Testis (tissue), 2 donors: ENCODE data around the gene LIMS2.

Source experiments
- POLR2A ChIP-seq: fragments of 450-650 bp; IDR thresholded peaks from one replicate; pipeline ENCODE4 v1.6.1; 2017; ENCODE audit warnings: antibody characterized with exemption, mild to moderate bottlenecking, moderate library complexity
- TF ChIP-seq, protein P1 (sequence below), 3 experiments: fragments of 450-650 bp in 2 of 3; fragments of 200-600 bp in 1 of 3; sonication (generic) in 1 of 3; IDR thresholded peaks; one replicate each; pipeline ENCODE4 v1.5.1; 2016 to 2019; ENCODE audit warnings: antibody characterized with exemption in 3 of 3, mild to moderate bottlenecking in 2 of 3, moderate library complexity in 1 of 3

DNA sequence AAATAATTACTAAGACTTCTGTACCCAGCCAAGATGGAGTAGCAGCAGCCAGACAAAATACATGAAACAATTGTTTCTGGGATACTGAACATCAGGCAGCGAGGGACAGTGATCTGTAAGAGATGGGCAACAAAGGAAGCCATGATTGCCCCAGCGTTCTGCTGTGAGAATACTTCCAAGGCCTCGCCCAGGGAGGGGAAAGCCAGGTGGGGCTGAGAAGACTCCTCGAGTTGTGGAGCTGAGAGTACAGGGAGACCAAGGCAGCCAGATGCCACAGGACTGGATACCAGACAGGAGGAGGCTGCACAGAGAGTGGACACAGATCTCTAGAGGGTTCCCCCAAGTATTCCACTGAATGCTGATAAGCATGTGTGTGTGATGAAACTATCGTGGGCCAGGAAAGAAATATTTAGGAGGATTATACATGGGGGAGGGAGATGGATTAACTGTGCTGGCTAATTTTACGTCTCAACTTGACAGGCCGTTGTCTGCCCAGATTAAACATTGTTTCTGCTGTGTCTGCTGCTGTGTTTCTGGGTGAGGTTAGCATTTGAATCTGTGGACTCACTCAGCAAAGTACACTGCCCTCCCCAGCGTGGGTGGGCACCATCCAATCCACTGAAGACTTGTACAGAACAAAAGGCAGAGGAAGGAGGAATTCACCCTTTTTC is 10.2 kb upstream of the LIMS2 start:
- TF ChIP-seq, protein P1, sequence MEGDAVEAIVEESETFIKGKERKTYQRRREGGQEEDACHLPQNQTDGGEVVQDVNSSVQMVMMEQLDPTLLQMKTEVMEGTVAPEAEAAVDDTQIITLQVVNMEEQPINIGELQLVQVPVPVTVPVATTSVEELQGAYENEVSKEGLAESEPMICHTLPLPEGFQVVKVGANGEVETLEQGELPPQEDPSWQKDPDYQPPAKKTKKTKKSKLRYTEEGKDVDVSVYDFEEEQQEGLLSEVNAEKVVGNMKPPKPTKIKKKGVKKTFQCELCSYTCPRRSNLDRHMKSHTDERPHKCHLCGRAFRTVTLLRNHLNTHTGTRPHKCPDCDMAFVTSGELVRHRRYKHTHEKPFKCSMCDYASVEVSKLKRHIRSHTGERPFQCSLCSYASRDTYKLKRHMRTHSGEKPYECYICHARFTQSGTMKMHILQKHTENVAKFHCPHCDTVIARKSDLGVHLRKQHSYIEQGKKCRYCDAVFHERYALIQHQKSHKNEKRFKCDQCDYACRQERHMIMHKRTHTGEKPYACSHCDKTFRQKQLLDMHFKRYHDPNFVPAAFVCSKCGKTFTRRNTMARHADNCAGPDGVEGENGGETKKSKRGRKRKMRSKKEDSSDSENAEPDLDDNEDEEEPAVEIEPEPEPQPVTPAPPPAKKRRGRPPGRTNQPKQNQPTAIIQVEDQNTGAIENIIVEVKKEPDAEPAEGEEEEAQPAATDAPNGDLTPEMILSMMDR (IDR thresholded peaks at IDR 0.05), result no peak
- no peak for TF ChIP-seq POLR2A
